GM12892 (cell line): Measurements from ENCODE around the gene PPP1R14C.
"Not testable (repeated sequence)": the region's sequence is repeated elsewhere in the genome, so short reads cannot be mapped to it uniquely, and the experiment has no call there.

Source experiments
- DNase-seq: peaks from one replicate; pipeline ENCODE4 v3.0.0; 2011; ENCODE audit not compliant: insufficient read length
- FAIRE-seq: peaks from 2 replicates; lab custom pipeline; 2011; peaks lifted over from hg19 to GRCh38; lab: Jason Lieb, UNC
- POLR2A ChIP-seq: IDR thresholded peaks from 2 replicates; pipeline ENCODE4 v1.6.1; 2011; ENCODE audit warnings: low read depth, low read length, control low read depth
- POLR2AphosphoS5 ChIP-seq: IDR thresholded peaks from 2 replicates; pipeline ENCODE4 v1.6.1; 2011; ENCODE audit warnings: low read depth, low read length, control low read depth
- TAF1 ChIP-seq: IDR thresholded peaks from 2 replicates; pipeline ENCODE4 v1.6.1; 2011; ENCODE audit warnings: low read depth, mild to moderate bottlenecking, control low read depth, low read length, borderline replicate concordance

The PPP1R14C gene

DNA sequence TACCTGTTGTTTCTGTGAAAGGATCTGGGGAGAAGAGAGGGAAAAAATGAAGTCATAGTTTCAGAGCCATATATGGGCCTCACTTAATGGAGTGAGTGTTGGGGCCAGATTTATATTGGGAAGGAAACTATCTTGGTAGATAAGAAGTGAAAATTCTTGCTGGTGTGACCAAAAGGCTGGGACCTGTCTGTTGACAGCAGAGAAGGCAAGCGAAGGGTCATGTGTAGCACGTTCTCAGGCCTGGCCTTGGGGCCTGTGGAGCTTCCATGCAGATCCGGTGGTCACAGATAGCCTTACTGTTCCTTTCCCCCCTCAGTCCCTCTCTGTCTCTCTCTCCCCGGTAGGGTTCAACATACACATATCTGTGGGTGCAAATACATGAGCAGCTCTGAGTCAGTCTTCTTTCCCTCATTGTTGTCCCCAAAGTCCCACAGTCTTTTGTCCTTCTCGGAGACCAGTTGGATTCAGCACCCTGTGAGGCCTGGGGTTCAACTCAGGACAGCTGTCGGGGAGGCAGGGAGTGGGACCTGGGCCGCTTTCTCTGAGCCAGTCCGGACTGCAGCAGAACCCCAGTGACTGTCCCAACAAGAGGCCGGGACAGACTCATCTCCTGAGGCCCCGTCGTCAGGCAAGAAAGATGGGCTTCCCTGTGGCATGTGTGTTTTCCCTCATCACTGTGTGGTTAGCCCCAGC is 34.6 kb downstream of the PPP1R14C start:
- TF ChIP-seq POLR2AphosphoS5 (no peak), POLR2A (no peak), TAF1 (no peak)
- DNase-seq (no peak), FAIRE-seq (no peak)

DNA sequence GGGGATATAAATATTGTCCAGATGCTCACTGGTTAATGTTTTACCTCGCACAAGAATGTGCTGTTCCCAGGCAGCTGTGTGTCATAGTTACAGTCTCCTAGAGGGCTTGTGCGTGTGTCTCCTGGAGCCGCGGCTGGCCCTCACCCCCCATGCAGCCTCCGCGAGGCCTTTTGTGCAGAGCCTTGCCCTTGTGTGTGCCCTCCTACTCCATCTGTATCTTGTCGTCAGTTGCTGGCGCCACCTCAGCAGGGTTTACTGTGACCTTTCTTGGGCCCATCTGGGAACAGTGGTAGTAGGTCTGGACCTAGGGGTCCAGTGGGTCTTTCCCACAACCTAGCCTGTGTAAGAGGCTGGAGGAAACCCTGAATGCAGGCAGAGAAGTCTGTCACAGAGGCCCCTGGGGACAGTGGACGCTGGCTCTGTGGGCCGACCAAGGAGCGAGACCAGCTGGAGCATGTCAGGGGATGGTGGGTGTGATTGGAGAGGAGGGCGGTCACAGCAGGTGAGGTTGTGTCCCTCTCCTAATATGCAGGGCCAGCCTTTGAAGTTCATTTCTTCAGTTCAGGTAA is 35.2 kb downstream of the PPP1R14C start:
- TF ChIP-seq POLR2AphosphoS5 (no peak), TAF1 (no peak), POLR2A (no peak)
- DNase-seq (no peak), FAIRE-seq (no peak)

DNA sequence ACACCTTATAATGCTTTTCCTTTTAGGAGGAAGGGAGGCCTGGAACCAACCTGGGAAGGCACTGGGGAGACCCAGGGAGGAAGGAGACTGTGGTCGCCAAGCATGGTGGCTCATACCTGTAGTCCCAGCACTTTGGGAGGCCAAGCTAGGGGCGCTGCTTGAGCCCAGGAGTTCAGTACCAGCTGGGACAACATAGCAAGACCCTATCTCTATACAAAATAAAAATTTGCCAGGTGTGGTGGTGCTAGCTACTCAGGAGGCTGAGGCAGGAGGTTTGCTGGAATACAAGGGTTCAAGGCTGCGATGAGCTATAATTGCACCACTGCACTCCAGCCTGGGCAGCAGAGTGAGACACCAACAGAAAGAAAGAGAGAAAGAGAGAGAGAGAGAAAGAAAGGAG is 36.2 kb downstream of the PPP1R14C start:
- TF ChIP-seq POLR2AphosphoS5 (no peak), POLR2A (no peak), TAF1 (no peak)
- no peak for FAIRE-seq

DNA sequence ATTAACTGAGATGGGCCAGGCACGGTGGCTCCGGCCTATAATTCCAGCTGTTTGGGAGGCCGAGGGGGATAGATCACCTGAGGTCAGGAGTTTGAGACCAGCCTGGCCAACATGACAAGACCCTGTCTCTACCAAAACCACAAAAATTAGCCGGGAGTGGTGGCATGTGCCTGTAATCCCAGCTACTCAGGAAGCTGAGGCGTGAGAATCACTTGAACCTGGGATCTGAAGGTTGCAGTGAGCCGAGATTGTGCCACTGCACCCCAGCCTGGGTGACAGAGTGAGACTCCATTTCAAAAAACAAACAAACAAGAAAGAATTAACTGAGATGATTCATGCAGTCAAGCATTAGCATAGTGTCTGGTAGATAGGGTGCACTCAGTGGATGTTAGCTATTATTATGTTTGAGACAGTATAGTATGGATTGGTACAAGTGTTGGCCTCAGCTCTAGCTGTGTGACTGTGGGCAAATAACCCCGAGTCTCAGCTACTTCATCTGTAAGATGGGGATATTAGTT is 37.1 kb downstream of the PPP1R14C start:
- not testable (repeated sequence) for DNase-seq, FAIRE-seq

More for the DNA sequence above, 36.2 kb downstream of the PPP1R14C start:
- DNase-seq, result no peak

DNA sequence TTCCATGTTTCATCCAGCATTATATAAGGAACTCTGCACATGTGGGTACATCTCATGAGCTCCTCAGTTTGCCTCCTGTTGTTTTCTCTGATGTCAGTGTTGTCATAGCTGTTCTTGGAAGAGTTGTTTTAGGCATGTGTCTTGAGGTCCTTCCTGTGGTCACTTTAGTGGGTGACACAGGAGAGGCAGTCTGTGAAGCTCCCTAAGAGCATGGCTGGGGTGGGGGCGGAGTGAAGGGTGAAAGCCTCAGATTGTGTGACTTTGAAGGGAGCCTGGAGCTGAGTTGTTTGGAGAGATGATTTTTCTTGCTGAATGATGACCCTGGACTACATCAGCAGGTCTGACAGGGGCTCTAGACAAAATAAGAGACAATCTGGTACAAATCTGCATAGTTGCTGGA is 37.7 kb downstream of the PPP1R14C start:
- no peak for FAIRE-seq
- no peak for DNase-seq
- no peak for TF ChIP-seq POLR2A
- TF ChIP-seq POLR2AphosphoS5, result no peak
- no peak for TF ChIP-seq TAF1

DNA sequence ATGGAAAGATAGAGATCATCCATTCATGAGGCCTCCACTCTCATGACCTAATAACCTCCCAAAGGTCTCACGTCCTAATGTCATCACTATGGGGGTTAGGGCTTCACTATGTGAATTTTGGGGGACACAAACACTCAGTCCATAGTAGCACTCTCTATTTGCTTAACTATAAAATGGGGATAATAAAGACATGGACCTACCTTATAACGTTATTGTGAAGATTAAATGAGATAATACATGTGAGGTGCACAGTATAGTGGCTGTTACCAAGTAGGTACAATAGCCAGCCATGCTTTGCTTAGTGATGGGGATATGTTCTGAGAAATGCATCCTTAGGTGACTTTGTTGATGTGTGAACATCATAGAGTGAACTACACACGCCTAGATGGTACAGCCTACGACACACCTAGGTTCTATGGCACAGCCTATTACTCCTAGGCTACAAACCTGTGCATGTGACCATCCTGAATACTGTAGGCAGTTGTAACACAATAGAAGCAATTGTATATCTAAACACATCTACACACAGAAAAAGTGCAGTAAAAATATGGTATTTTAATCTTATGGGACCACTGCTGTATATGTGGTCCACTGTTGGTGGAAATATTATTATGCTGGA is 39.7 kb downstream of the PPP1R14C start:
- DNase-seq (no peak), FAIRE-seq (no peak)
- TF ChIP-seq TAF1, result no peak
- TF ChIP-seq POLR2A, result no peak
- TF ChIP-seq POLR2AphosphoS5, result no peak

DNA sequence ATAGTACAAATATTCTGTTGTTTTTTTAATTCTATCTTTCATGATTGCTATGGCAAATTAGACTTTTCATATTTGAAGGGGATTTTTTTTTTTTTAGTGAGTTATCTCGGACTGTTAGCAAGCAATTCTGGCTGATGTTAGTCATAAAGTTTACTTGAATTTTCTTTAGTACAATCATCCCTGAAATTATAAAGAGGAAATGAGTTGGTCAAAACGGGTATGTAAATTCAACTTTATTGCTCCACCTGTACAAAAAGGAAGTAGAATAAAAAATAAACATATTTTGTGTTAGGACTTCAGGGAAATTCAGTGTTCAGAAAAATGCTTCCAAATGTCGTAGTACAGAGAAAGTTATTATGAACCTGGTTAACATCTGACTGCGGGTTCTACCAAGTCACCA is 40.3 kb downstream of the PPP1R14C start:
- TF ChIP-seq TAF1, result no peak
- TF ChIP-seq POLR2AphosphoS5, result no peak
- no peak for TF ChIP-seq POLR2A
- FAIRE-seq (no peak), DNase-seq (no peak)

DNA sequence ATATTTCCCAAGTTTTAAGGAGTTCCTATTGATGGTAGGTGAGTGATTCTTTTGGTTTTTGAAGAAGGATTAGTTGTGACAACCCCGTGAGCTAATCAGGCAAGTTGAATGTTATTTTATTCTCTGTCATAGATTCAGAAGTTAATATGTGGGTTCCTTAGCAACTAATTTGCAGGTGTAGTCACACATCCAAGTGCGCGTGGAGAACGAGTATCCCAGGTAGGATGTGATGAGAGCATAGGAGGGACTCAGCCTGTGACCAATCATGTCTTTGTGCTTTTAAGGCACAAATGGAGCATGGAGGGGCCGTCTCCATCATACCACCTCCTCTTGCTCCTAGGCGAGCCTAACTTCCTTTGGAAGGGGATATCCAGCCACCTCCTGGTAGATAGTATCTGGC is 41.1 kb downstream of the PPP1R14C start:
- DNase-seq (no peak), FAIRE-seq (no peak)
- TF ChIP-seq POLR2AphosphoS5 (no peak), TAF1 (no peak), POLR2A (no peak)

DNA sequence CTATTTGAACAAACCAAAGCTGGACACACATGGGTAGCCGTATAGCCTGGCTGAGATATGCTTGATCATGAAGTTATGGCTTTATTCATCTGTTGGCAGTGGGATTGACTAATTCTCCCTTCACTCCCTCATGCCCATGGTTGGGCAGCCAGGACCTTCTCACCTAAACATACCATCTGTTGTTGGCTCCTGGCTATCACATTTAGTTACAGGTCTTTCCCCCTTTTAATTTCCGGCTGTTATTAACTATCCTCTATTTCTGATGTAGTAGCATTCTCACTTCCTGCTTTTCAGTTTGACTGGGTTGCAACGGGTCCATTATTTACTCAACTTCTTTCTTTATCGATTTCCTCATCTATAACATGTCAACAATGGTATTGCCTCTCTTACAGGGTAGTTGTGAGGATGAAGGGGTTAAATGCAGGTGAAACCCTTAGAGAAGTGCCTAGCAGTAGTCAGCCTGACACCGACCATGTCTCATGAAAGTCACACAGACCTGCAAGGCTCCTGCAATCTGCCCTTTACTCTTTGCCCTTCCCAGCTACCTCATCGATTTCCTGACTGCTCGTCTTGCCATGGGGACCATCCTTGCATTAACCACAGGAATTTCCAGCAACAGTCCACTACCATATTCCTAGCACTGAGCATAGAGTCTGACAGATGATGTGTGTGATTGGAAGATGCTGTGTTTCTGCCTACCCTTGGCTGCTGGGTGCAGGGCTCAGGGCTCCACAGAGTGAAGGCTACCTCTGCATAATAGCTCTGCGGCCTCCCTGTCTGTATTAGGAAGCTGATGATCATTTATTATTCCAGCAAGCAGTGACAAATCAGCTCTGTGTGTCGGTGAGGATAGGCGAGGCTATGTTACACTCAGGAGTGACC is 42.2 kb downstream of the PPP1R14C start:
- DNase-seq, result no peak
- FAIRE-seq, result no peak
- TF ChIP-seq POLR2AphosphoS5, result no peak
- no peak for TF ChIP-seq POLR2A
- no peak for TF ChIP-seq TAF1

DNA sequence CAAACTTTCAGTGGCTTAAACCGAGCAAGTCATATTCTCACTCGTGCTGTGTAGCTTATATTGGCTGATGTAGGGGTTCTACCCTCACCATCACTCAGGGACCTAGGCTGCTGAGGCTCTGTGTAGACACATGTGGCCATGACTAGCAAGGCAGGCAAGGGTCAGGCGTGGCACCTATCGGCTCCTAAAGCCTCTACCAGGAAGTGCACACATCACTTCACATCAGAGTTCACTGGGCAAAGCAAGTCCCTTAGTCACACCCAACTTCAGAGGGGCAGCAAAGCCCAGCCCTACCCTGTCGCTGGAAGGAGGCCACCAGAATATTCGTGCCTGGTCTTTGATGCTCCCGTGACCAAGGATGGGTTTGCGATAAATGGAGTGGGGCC is 42.9 kb downstream of the PPP1R14C start:
- TF ChIP-seq POLR2AphosphoS5 (no peak), TAF1 (no peak), POLR2A (no peak)
- FAIRE-seq, result no peak

DNA sequence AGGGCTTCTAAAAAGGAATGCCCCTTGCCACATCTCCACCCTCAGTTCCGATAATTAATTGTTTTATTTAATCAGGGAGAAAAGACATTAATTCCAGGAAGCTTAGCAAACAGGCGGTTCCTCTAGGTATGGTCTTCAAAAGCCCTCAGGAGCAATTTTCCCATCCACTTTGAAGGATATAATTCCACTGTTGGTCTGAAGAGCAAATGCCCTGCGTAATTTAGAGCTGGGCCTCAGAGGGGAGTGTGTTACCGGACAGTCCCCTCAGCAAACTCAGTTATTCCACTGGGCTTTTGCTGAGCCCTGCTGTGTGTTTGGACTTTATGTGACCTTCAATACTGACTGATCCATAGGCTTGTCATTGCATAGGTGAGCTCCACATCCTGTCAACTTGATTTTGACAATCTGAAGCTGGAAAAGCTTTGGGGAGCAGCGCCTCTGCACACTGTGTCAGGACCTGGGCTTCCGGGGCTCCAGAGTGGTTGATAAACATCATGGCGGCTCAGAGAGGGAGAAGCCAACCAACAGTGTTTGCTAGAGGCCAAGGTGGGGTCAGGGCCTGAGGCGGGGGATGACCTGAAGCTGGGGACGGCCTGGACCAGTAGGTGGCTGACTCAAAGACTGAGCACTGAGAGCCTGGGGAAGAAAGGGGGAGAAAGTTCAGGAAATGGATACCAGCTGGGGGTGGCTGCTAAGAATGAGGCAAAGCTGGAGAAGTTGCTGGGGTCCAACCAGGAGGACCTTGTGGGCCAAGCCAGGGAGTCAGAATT is 43.5 kb downstream of the PPP1R14C start:
- FAIRE-seq, result no peak
- no peak for DNase-seq
- no peak for TF ChIP-seq TAF1
- no peak for TF ChIP-seq POLR2AphosphoS5
- no peak for TF ChIP-seq POLR2A

More for the DNA sequence above, 42.9 kb downstream of the PPP1R14C start:
- DNase-seq, result no peak

DNA sequence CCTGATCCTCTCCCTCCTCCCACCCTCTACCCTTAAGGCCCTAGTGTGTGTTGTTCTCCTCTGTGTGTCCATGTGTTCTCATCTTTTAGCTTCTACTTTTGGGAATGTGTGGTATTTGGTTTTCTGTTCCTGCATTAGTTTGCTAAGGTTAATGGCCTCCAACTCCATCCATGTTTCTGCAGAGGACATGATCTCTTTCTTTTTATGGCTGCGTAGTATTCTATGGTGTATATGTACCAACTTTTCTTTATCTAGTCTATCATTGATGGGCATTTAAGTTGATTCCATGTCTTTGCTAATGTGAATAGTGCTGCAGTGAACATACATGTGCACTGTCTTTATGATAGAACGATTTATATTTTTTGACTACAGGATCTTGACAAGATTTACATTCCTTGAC is 44.6 kb downstream of the PPP1R14C start:
- not testable (repeated sequence) for DNase-seq, FAIRE-seq
